IMR-90 (cell line): ENCODE data around the gene KRTAP10-9. TPM values are rescaled to one million over a fixed set of nuclear protein-coding genes. Genes with fewer than 3 reads are reported as not detected.

ENCODE experiments used
- ATAC-seq: fragments of 200-7000 bp; cut with Tn5 transposase; 2 replicates; pipeline ENCODE4 v1.9.1; 2020; ENCODE audit warnings: low read depth, mild to moderate bottlenecking, moderate library complexity
- BruUV-seq: library from RNA; stranded (reverse); fragments of 400-500 nt; replicated peaks from 2 replicates; lab custom pipeline; 2021; lab: Mats Ljungman, UMichigan
- CTCF ChIA-PET: fragments of 300-600 bp; formaldehyde crosslinking; extraction: SDS; loops from one replicate; lab custom pipeline; 2021; ENCODE audit warnings: antibody characterized with exemption; lab: Yijun Ruan, JAX
- POLR2A ChIA-PET: fragments of 300-600 bp; sonication (Branson Sonifier 250); formaldehyde crosslinking; loops from one replicate; lab custom pipeline; 2022; ENCODE audit warnings: antibody characterized with exemption; ENCODE audit not compliant: unreplicated experiment; lab: Charles Lee
- DNase-seq: peaks from one replicate; pipeline ENCODE4 v3.0.0; 2013
- H2AFZ ChIP-seq: replicated peaks from 2 replicates; pipeline ENCODE3; 2013; ENCODE audit warnings: low read length, mild to moderate bottlenecking; ENCODE audit not compliant: poor library complexity
- H2AK5ac ChIP-seq: 2 replicates; pipeline ENCODE4 v1.6.1; 2013; ENCODE audit warnings: low read depth, low read length, inconsistent platforms
- H2AK9ac ChIP-seq: replicated peaks from 2 replicates; pipeline ENCODE3; 2013; ENCODE audit warnings: mild to moderate bottlenecking, low read depth, low read length, moderate library complexity; ENCODE audit not compliant: poor library complexity
- H2BK120ac ChIP-seq: 2 replicates; pipeline ENCODE4 v1.6.1; 2013; ENCODE audit warnings: low read depth, low read length, inconsistent platforms
- H2BK15ac ChIP-seq: 3 replicates; pipeline ENCODE4 v1.6.1; 2013; ENCODE audit warnings: low read depth, low read length, inconsistent platforms
- H2BK20ac ChIP-seq: 2 replicates; pipeline ENCODE4 v1.6.1; 2013; ENCODE audit warnings: low read depth, mild to moderate bottlenecking, inconsistent platforms, low read length, moderate library complexity
- H2BK5ac ChIP-seq: 2 replicates; pipeline ENCODE4 v1.6.1; 2013; ENCODE audit warnings: mild to moderate bottlenecking, low read depth, low read length, inconsistent platforms; ENCODE audit not compliant: poor library complexity, severe bottlenecking
- H3K14ac ChIP-seq: replicated peaks from 2 replicates; pipeline ENCODE4 v1.6.1; 2013; ENCODE audit warnings: low read depth, low read length, inconsistent platforms
- H3K18ac ChIP-seq: 2 replicates; pipeline ENCODE4 v1.6.1; 2013; ENCODE audit warnings: low read depth, low read length, control low read depth
- H3K23ac ChIP-seq: 2 replicates; pipeline ENCODE4 v1.6.1; 2013; ENCODE audit warnings: low read depth, low read length, inconsistent platforms
- H3K27ac ChIP-seq: 2 replicates; pipeline ENCODE4 v1.5.1; 2013; ENCODE audit warnings: mild to moderate bottlenecking, control low read depth, low read length; ENCODE audit not compliant: insufficient read depth
- H3K27me3 ChIP-seq: 2 replicates; pipeline ENCODE4 v1.6.1; 2013; ENCODE audit warnings: low read length; ENCODE audit not compliant: control insufficient read depth, insufficient read depth
- H3K36me3 ChIP-seq: 2 replicates; pipeline ENCODE4 v1.6.1; 2013; ENCODE audit warnings: low read length, mixed read lengths; ENCODE audit not compliant: control insufficient read depth, insufficient read depth
- H3K4ac ChIP-seq: 2 replicates; pipeline ENCODE4 v1.6.1; 2013; ENCODE audit warnings: low read depth, low read length, inconsistent platforms
- H3K4me1 ChIP-seq: 2 replicates; pipeline ENCODE4 v1.6.1; 2013; ENCODE audit warnings: low read length, mixed read lengths; ENCODE audit not compliant: control insufficient read depth, insufficient read depth
- H3K4me2 ChIP-seq: 2 replicates; pipeline ENCODE4 v1.6.1; 2013; ENCODE audit warnings: low read depth, mild to moderate bottlenecking, control low read depth, low read length, moderate library complexity
- H3K4me3 ChIP-seq: 2 replicates; pipeline ENCODE4 v1.5.1; 2013; ENCODE audit warnings: low read depth, mild to moderate bottlenecking, control low read depth, low read length, moderate library complexity; ENCODE audit not compliant: insufficient read depth
- H3K56ac ChIP-seq: 2 replicates; pipeline ENCODE4 v1.6.1; 2013; ENCODE audit warnings: low read length, inconsistent platforms; ENCODE audit not compliant: insufficient read depth; ENCODE audit errors: extremely low read depth
- H3K79me1 ChIP-seq, 2 experiments: 2 replicates each; pipeline ENCODE4 v1.6.1; 2013; ENCODE audit warnings: low read length in 2 of 2, inconsistent platforms in 1 of 2, low read depth in 1 of 2
- H3K9ac ChIP-seq: 2 replicates; pipeline ENCODE4 v1.6.1; 2013; ENCODE audit warnings: low read depth, low read length, control low read depth
- H3K9me1 ChIP-seq: 2 replicates; pipeline ENCODE4 v1.6.1; 2013; ENCODE audit warnings: low read length, inconsistent platforms; ENCODE audit not compliant: insufficient read depth
- H3K9me3 ChIP-seq: 2 replicates; pipeline ENCODE4 v1.6.1; 2013; ENCODE audit warnings: low read length; ENCODE audit not compliant: control insufficient read depth, insufficient read depth
- H4K20me1 ChIP-seq: 2 replicates; pipeline ENCODE4 v1.6.1; 2013; ENCODE audit warnings: low read length, inconsistent platforms; ENCODE audit not compliant: insufficient read depth
- H4K5ac ChIP-seq: 2 replicates; pipeline ENCODE4 v1.6.1; 2013; ENCODE audit warnings: mild to moderate bottlenecking, low read depth, low read length, control low read depth
- H4K8ac ChIP-seq, 2 experiments: 2 replicates each; pipeline ENCODE4 v1.6.1; 2013; ENCODE audit warnings: low read depth in 2 of 2, low read length in 2 of 2, control low read depth in 1 of 2, inconsistent platforms in 1 of 2
- H4K91ac ChIP-seq: 2 replicates; pipeline ENCODE4 v1.6.1; 2013; ENCODE audit warnings: low read depth, low read length, inconsistent platforms; ENCODE audit not compliant: insufficient read depth
- BHLHE40 ChIP-seq: fragments of 150-350 bp; IDR thresholded peaks from 2 replicates; pipeline ENCODE4 v1.6.1; 2016; ENCODE audit warnings: mild to moderate bottlenecking, low read depth, low read length
- CEBPB ChIP-seq: IDR thresholded peaks from 2 replicates; pipeline ENCODE4 v1.6.1; 2012; ENCODE audit warnings: low read depth, low read length, improper control_type of control experiment
- CHD1 ChIP-seq: IDR thresholded peaks from 2 replicates; pipeline ENCODE4 v1.6.1; 2012; ENCODE audit warnings: low read depth, low read length, improper control_type of control experiment
- FOS ChIP-seq: fragments of 150-350 bp; IDR thresholded peaks from 2 replicates; pipeline ENCODE4 v1.6.1; 2016; ENCODE audit warnings: low read depth, low read length
- MAFK ChIP-seq: IDR thresholded peaks from 2 replicates; pipeline ENCODE4 v1.6.1; 2012; ENCODE audit warnings: low read depth, low read length, improper control_type of control experiment
- MAZ ChIP-seq: IDR thresholded peaks from 2 replicates; pipeline ENCODE4 v1.6.1; 2012; ENCODE audit warnings: low read depth, mild to moderate bottlenecking, low read length, improper control_type of control experiment, moderate library complexity, borderline replicate concordance
- MXI1 ChIP-seq: IDR thresholded peaks from 2 replicates; pipeline ENCODE4 v1.6.1; 2012; ENCODE audit warnings: low read depth, mild to moderate bottlenecking, low read length, moderate library complexity, borderline replicate concordance
- NFE2L2 ChIP-seq: fragments of 150-350 bp; IDR thresholded peaks from 2 replicates; pipeline ENCODE4 v1.6.1; 2016; ENCODE audit warnings: low read depth, mild to moderate bottlenecking, low read length
- POLR2A ChIP-seq: IDR thresholded peaks from 2 replicates; pipeline ENCODE4 v1.6.1; 2012; ENCODE audit warnings: mild to moderate bottlenecking, low read depth, low read length
- RAD21 ChIP-seq: IDR thresholded peaks from 2 replicates; pipeline ENCODE4 v1.6.1; 2012; ENCODE audit warnings: low read length, improper control_type of control experiment
- RCOR1 ChIP-seq: IDR thresholded peaks from 2 replicates; pipeline ENCODE4 v1.6.1; 2012; ENCODE audit warnings: mild to moderate bottlenecking, low read length, improper control_type of control experiment; ENCODE audit not compliant: insufficient replicate concordance
- RFX5 ChIP-seq: IDR thresholded peaks from 2 replicates; pipeline ENCODE4 v1.8.0; 2012; ENCODE audit warnings: low read depth, mild to moderate bottlenecking, low read length, moderate library complexity
- SMC3 ChIP-seq: fragments of 150-350 bp; IDR thresholded peaks from 2 replicates; pipeline ENCODE4 v1.6.1; 2016; ENCODE audit warnings: low read depth, mild to moderate bottlenecking, antibody characterized with exemption, low read length, moderate library complexity
- WGBS, 2 experiments: methylation state at CpG; one replicate each; pipeline versions ENCODE4 v1.1.5 to v1.1.7; 2013; ENCODE audit warnings: missing lambda C conversion rate in 2 of 2; ENCODE audit not compliant: insufficient read length in 1 of 2; ENCODE audit errors: extremely low coverage in 2 of 2; 5-methylcytosine and 5-hydroxymethylcytosine counted together
- dilution Hi-C: fragments of 300-500 bp; cut with HindIII; formaldehyde crosslinking; loops from one replicate; pipeline ENCODE4 v1.14.3; 2018; ENCODE audit warnings: low sequenced_read_pairs; ENCODE audit not compliant: unreplicated experiment
- in situ Hi-C: fragments of 300-500 bp; cut with MboI; formaldehyde crosslinking; loops from 3 replicates; pipeline ENCODE4 v1.14.3; 2019; ENCODE audit warnings: low sequenced_read_pairs, inconsistent platforms, mixed read lengths
- intact Hi-C: fragments of 100-400 bp; cut with micrococcal nuclease; formaldehyde crosslinking; loops from 2 replicates; pipeline ENCODE4 v1.10.0; 2022
- polyA plus RNA-seq, 3 experiments: library from polyadenylated mRNA; depleted of rRNA; stranded (reverse); fragments of >200 nt; gene quantifications; 2 replicates each; pipeline ENCODE4 v1.2.3, GENCODE V29; 2012; ENCODE audit warnings: low replicate concordance in 1 of 3
- total RNA-seq: library from RNA; depleted of rRNA; stranded (reverse); fragments of >200 nt; gene quantifications from 2 replicates; pipeline ENCODE4 v1.2.3, GENCODE V29; 2012
- TF ChIP-seq, protein P1 (sequence below): fragments of 150-350 bp; IDR thresholded peaks from 2 replicates; pipeline ENCODE4 v1.6.1; 2016; ENCODE audit warnings: low read depth, mild to moderate bottlenecking, low read length, moderate library complexity, borderline replicate concordance
- TF ChIP-seq, protein P2 (sequence below): conservative IDR thresholded peaks from 2 replicates; pipeline ENCODE4 v1.5.1; 2012; ENCODE audit warnings: mild to moderate bottlenecking, low read depth, low read length, improper control_type of control experiment
- TF ChIP-seq, protein P3 (sequence below): fragments of 150-350 bp; IDR thresholded peaks from 2 replicates; pipeline ENCODE4 v1.6.1; 2017; ENCODE audit warnings: mild to moderate bottlenecking, antibody characterized with exemption, low read length, low read depth

The KRTAP10-9 gene
- total and polyA plus RNA-seq, 2 of the 4 experiments (the other 2 are of a cell fraction): not detected

DNA sequence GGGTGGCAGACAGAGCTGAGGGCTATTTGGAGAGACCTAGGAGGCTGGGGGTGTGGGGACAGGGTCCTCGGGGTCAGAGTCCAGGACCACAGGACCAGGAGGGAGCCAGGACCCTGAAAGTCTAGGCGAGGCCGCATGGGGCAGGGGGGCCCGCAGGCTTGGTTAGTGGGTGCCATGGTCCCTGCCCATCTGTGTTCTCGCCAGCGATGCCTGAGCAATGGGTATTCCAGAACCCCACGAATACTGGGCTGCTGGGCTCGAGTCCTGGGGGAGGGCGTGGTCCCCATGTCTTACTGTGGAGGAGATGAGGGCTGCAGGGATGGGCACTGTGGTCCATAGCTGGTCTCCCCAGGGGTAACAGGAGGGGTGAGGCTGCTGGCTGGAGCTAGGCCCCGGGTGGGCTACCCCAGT, 36.6 kb upstream of the KRTAP10-9 start:
- Histone ChIP-seq H2BK15ac (no peak overlapping the region), H2AFZ (no peak overlapping the region), H3K9me3 (no peaks in the 10 kb centered on the region; the same call in 1 of the 2 replicates), H3K79me1 (no peaks in the 10 kb centered on the region), H3K4me3 (no peak overlapping the region), H3K23ac (no peak overlapping the region), H3K4me1 (no peaks in the 10 kb centered on the region), H4K91ac (no peak overlapping the region), H3K27ac (no peak overlapping the region), H2AK5ac (no peak overlapping the region), H3K18ac (no peak overlapping the region), H4K8ac (no peak overlapping the region), H2BK20ac (no peak overlapping the region), H3K9me1 (no peaks in the 10 kb centered on the region), H2AK9ac (no peak overlapping the region), H4K20me1 (no peaks in the 10 kb centered on the region), H3K14ac (no peak overlapping the region), H2BK5ac (no peak overlapping the region), H3K4me2 (no peak overlapping the region), H3K9ac (no peak overlapping the region), H3K56ac (no peak overlapping the region), H3K27me3 (peaks cover 4% of the 10 kb centered on the region; the same call in 1 of the 2 replicates), H3K36me3 (no peaks in the 10 kb centered on the region), H3K4ac (no peak overlapping the region), H4K5ac (no peak overlapping the region), H2BK120ac (no peak overlapping the region)
- POLR2A ChIA-PET: no interaction called here
- intact Hi-C loops (no loop called here), dilution Hi-C loops (no loop called here), in situ Hi-C loops (no loop called here)
- no peak for ATAC-seq
- BruUV-seq: no TSS peak
- no peak for DNase-seq
- no peak for TF ChIP-seq RFX5
- no peak for TF ChIP-seq CEBPB
- no peak for TF ChIP-seq RCOR1
- no peak for TF ChIP-seq MXI1
- TF ChIP-seq POLR2A: no peak
- no peak for TF ChIP-seq CHD1
- TF ChIP-seq, protein P1, sequence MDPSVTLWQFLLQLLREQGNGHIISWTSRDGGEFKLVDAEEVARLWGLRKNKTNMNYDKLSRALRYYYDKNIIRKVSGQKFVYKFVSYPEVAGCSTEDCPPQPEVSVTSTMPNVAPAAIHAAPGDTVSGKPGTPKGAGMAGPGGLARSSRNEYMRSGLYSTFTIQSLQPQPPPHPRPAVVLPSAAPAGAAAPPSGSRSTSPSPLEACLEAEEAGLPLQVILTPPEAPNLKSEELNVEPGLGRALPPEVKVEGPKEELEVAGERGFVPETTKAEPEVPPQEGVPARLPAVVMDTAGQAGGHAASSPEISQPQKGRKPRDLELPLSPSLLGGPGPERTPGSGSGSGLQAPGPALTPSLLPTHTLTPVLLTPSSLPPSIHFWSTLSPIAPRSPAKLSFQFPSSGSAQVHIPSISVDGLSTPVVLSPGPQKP: no peak
- no peak for TF ChIP-seq MAFK
- no peak for TF ChIP-seq FOS
- no peak for TF ChIP-seq SMC3
- TF ChIP-seq BHLHE40: no peak
- TF ChIP-seq RAD21: no peak
- no peak for TF ChIP-seq MAZ
- TF ChIP-seq, protein P2, sequence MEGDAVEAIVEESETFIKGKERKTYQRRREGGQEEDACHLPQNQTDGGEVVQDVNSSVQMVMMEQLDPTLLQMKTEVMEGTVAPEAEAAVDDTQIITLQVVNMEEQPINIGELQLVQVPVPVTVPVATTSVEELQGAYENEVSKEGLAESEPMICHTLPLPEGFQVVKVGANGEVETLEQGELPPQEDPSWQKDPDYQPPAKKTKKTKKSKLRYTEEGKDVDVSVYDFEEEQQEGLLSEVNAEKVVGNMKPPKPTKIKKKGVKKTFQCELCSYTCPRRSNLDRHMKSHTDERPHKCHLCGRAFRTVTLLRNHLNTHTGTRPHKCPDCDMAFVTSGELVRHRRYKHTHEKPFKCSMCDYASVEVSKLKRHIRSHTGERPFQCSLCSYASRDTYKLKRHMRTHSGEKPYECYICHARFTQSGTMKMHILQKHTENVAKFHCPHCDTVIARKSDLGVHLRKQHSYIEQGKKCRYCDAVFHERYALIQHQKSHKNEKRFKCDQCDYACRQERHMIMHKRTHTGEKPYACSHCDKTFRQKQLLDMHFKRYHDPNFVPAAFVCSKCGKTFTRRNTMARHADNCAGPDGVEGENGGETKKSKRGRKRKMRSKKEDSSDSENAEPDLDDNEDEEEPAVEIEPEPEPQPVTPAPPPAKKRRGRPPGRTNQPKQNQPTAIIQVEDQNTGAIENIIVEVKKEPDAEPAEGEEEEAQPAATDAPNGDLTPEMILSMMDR: no peak
- TF ChIP-seq, protein P3, sequence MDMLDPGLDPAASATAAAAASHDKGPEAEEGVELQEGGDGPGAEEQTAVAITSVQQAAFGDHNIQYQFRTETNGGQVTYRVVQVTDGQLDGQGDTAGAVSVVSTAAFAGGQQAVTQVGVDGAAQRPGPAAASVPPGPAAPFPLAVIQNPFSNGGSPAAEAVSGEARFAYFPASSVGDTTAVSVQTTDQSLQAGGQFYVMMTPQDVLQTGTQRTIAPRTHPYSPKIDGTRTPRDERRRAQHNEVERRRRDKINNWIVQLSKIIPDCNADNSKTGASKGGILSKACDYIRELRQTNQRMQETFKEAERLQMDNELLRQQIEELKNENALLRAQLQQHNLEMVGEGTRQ: no peak
- no peak for TF ChIP-seq NFE2L2
- CTCF ChIA-PET: no interaction called here
- no CpG with 5 or more reads among the region's 10 CpGs for WGBS, 2 experiments
